ENCODE results near the gene BTBD16. TPM values are rescaled to one million over a fixed set of nuclear protein-coding genes. Genes with fewer than 3 reads are reported as not detected.

Gene BTBD16
- total RNA-seq, 2 experiments from 2014 or later = not detected

- POLR2A ChIA-PET = no interaction called here
- no peak overlapping the region for H3K27ac Mint-ChIP-seq
- peaks cover 2% of the 10 kb centered on the region for H3K4me1 Mint-ChIP-seq
Observed at GRCh38 chr10:122343135-122343800, 72.2 kb downstream of the BTBD16 start.

GRCh38 chr10:122343936-122344335, 72.8 kb downstream of the BTBD16 start:
- Mint-ChIP-seq H3K4me3 (no peak overlapping the region), H3K9me3 (no peaks in the 10 kb centered on the region), H3K4me1 (peaks cover 2% of the 10 kb centered on the region), H3K27me3 (peaks cover 9% of the 10 kb centered on the region), H3K36me3 (ENCODE audit: low read depth) (no peaks in the 10 kb centered on the region), H3K27ac (no peak overlapping the region)
- CTCF ChIA-PET = interaction anchor here (1.1 to 3.8 kb wide), 4 partner anchors 30 to 222 kb away, joined by 3 to 56 read pairs (median 6); partner anchors contain the start of gene PLEKHA1
- POLR2A ChIA-PET = no interaction called here
- no peak for DNase-seq

More at GRCh38 chr10:122343135-122343800, 72.2 kb downstream of the BTBD16 start:
- Mint-ChIP-seq H3K36me3 (ENCODE audit: low read depth) (no peaks in the 10 kb centered on the region), H3K4me3 (no peak overlapping the region), H3K9me3 (no peaks in the 10 kb centered on the region), H3K27me3 (peaks cover 11% of the 10 kb centered on the region)
- no peak for DNase-seq
- CTCF ChIA-PET = interaction anchor here (0.7 to 3.8 kb wide), 7 partner anchors 8 to 222 kb away, joined by 3 to 56 read pairs (median 6); partner anchors contain the start of gene PLEKHA1

GRCh38 chr10:122344741-122345258, 73.7 kb downstream of the BTBD16 start:
- Mint-ChIP-seq H3K4me1 (peaks cover 2% of the 10 kb centered on the region), H3K27me3 (peaks cover 6% of the 10 kb centered on the region), H3K9me3 (no peaks in the 10 kb centered on the region), H3K36me3 (ENCODE audit: low read depth) (no peaks in the 10 kb centered on the region), H3K4me3 (no peak overlapping the region), H3K27ac (no peak overlapping the region)
- POLR2A ChIA-PET = no interaction called here
- no peak for DNase-seq
- CTCF ChIA-PET = interaction anchor here (1.1 to 3.8 kb wide), 3 partner anchors 59 to 221 kb away, joined by 3 to 56 read pairs (median 4); no protein-coding TSS in a partner anchor

DNA sequence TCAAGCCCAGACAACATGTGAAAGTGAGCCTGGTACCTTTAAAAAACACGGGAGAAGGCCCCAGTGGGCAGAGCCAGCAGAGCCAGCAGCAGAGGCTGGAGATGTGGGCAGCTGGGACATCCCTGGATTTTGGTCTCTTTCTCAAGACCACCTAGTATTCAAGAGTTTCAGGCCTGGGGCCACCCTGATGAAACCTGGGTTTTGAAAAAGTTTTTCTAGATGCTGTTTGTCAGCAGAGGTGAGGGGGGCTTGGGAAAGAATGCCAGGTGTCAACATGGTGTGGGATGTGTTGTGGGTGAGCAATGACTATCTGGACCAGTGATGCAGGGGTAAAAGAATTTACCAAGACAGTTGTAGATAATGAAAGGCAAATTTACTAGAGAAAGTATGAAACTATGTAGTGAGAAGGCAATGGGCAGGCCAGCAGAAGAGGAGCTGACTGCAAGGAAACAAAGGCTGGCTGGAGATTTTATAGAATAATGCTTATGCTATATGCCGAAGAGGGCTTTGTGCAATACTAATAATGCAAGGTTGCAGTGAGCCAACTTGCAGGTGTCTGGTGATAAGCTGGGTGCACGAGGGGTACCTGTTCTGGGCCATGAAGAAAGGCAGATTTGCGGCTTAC, 75.3 kb downstream of the BTBD16 start:
- Mint-ChIP-seq H3K4me1 (peaks cover 2% of the 10 kb centered on the region), H3K27me3 (peaks cover 8% of the 10 kb centered on the region), H3K4me3 (no peak overlapping the region), H3K36me3 (ENCODE audit: low read depth) (no peaks in the 10 kb centered on the region), H3K9me3 (no peaks in the 10 kb centered on the region), H3K27ac (no peak overlapping the region)
- ChIA-PET POLR2A (no interaction called here), CTCF (no interaction called here)
- no peak for DNase-seq

GRCh38 chr10:122347170-122347841, 76.2 kb downstream of the BTBD16 start:
- H3K9me3 Mint-ChIP-seq = no peaks in the 10 kb centered on the region
- no peaks in the 10 kb centered on the region for H3K36me3 Mint-ChIP-seq (ENCODE audit: low read depth)
- peaks cover 8% of the 10 kb centered on the region for H3K27me3 Mint-ChIP-seq
- ChIA-PET POLR2A (no interaction called here), CTCF (no interaction called here)
- H3K27ac Mint-ChIP-seq = no peak overlapping the region
- H3K4me1 Mint-ChIP-seq = peaks cover 2% of the 10 kb centered on the region
- no peak overlapping the region for H3K4me3 Mint-ChIP-seq
- no peak for DNase-seq

GRCh38 chr10:122348512-122348911, 77.4 kb downstream of the BTBD16 start:
- H3K36me3 Mint-ChIP-seq (ENCODE audit: low read depth) = no peaks in the 10 kb centered on the region
- no peak overlapping the region for H3K27ac Mint-ChIP-seq
- H3K9me3 Mint-ChIP-seq = no peaks in the 10 kb centered on the region
- POLR2A ChIA-PET = no interaction called here
- DNase-seq = no peak
- H3K27me3 Mint-ChIP-seq = peaks cover 10% of the 10 kb centered on the region
- H3K4me3 Mint-ChIP-seq = no peak overlapping the region
- no peaks in the 10 kb centered on the region for H3K4me1 Mint-ChIP-seq
- CTCF ChIA-PET = no interaction called here

- Mint-ChIP-seq H3K27me3 (peaks cover 12% of the 10 kb centered on the region), H3K4me1 (no peaks in the 10 kb centered on the region), H3K4me3 (no peak overlapping the region), H3K9me3 (no peaks in the 10 kb centered on the region), H3K27ac (no peak overlapping the region), H3K36me3 (ENCODE audit: low read depth) (no peaks in the 10 kb centered on the region)
- no peak for DNase-seq
- POLR2A ChIA-PET = no interaction called here
- CTCF ChIA-PET = no interaction called here
Observed at GRCh38 chr10:122348935-122349361, 77.9 kb downstream of the BTBD16 start.

DNA sequence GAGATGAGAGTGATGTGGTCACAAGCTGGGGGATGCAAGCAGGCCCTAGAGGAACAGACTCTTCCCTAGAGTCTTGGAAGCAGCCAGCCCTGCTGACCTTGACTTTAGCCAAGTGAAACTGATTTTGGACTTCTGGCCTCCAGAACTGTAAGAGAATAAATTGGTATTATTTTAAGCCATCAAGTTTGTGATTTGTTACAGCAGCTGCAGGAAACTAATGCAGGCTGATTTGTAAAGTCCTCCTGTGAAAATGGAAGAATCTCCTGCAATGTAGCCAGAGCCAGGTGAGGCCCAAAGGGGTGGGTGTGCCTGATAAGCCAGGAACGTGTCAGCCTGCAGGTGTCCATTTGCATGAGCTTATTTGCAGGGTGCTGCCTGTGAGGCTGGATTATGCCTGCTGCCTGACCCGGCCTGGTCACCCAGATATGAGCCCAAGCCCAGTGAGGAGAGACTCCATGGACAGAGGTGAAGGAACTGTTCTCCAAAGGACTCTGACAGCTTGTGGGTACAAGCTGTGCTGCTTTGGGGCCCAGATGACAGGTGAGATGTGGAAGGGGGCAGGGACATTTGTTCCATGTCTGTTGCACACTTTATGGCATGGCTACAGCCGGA, 78.8 kb downstream of the BTBD16 start:
- POLR2A ChIA-PET = no interaction called here
- no peak for DNase-seq
- H3K9me3 Mint-ChIP-seq = no peaks in the 10 kb centered on the region
- peaks cover 10% of the 10 kb centered on the region for H3K27me3 Mint-ChIP-seq
- H3K4me1 Mint-ChIP-seq = no peaks in the 10 kb centered on the region
- H3K4me3 Mint-ChIP-seq = no peak overlapping the region
- no peak overlapping the region for H3K27ac Mint-ChIP-seq
- CTCF ChIA-PET = no interaction called here
- H3K36me3 Mint-ChIP-seq (ENCODE audit: low read depth) = no peaks in the 10 kb centered on the region

- Mint-ChIP-seq H3K4me1 (no peaks in the 10 kb centered on the region), H3K27ac (no peak overlapping the region), H3K36me3 (ENCODE audit: low read depth) (no peaks in the 10 kb centered on the region), H3K4me3 (no peak overlapping the region), H3K27me3 (peaks cover 10% of the 10 kb centered on the region), H3K9me3 (no peaks in the 10 kb centered on the region)
- CTCF ChIA-PET = interaction anchor here (1.2 kb wide), 1 partner anchor 8 kb away, joined by 3 read pairs; no protein-coding TSS in a partner anchor
- no peak for DNase-seq
- POLR2A ChIA-PET = no interaction called here
Observed at GRCh38 chr10:122350893-122351292, 79.8 kb downstream of the BTBD16 start.

DNA sequence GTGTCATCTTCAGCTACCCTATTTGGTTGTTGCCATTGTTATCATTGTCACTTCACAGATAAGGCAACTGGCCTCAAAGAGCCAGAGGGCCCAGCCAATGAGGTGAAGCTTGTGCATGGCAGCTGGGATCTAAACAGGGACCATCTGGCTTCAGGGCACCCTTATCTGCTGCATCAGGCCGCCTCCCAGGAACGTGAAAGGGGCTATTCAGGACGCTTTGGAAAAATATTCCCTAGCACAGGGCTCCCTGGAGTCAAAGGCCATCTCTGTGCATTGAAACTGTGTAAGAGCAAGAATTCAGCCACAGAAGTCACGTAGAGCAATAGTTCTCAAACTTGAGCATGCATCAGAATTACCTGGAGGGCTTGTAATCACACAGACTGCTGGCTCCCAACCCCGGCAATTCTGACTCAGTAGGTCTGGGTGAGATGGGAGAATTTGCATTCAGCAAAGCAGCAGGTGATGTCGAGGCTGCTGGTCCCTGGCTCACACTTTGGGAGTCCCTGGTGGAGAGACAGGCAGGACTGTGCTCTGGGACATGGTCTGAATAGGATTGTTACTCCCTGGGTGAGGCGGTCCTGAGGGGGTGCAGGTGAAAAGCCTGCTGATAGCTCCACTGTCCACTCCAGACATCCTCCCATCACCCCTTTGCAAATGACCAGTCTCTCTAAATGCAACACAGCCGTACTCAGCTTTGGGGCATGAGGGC, 81.9 kb downstream of the BTBD16 start:
- no peaks in the 10 kb centered on the region for H3K36me3 Mint-ChIP-seq (ENCODE audit: low read depth)
- H3K9me3 Mint-ChIP-seq = no peaks in the 10 kb centered on the region
- no peaks in the 10 kb centered on the region for H3K4me1 Mint-ChIP-seq
- POLR2A ChIA-PET = no interaction called here
- peaks cover 10% of the 10 kb centered on the region for H3K27me3 Mint-ChIP-seq
- H3K4me3 Mint-ChIP-seq = no peak overlapping the region
- no peak for DNase-seq
- H3K27ac Mint-ChIP-seq = no peak overlapping the region
- CTCF ChIA-PET = no interaction called here

GRCh38 chr10:122354383-122354782, 83.3 kb downstream of the BTBD16 start:
- ChIA-PET CTCF (no interaction called here), POLR2A (no interaction called here)

GRCh38 chr10:122357685-122358084, 86.6 kb downstream of the BTBD16 start:
- CTCF ChIA-PET = no interaction called here
- Mint-ChIP-seq H3K36me3 (ENCODE audit: low read depth) (no peaks in the 10 kb centered on the region), H3K4me3 (no peak overlapping the region), H3K4me1 (no peaks in the 10 kb centered on the region), H3K9me3 (no peaks in the 10 kb centered on the region), H3K27me3 (peaks cover 21% of the 10 kb centered on the region), H3K27ac (no peak overlapping the region)
- DNase-seq = no peak
- POLR2A ChIA-PET = interaction anchor here (0.9 kb wide), 1 partner anchor 17 kb away, joined by 3 read pairs; the partner anchor contains the start of gene PLEKHA1

More at GRCh38 chr10:122354383-122354782, 83.3 kb downstream of the BTBD16 start:
- Mint-ChIP-seq H3K27me3 (peaks cover 15% of the 10 kb centered on the region), H3K4me3 (no peak overlapping the region), H3K4me1 (no peaks in the 10 kb centered on the region), H3K27ac (no peak overlapping the region), H3K36me3 (ENCODE audit: low read depth) (no peaks in the 10 kb centered on the region), H3K9me3 (no peaks in the 10 kb centered on the region)
- no peak for DNase-seq

All from activated CD4-positive, alpha-beta memory T cell treated with anti-CD3 and anti-CD28 coated beads, Interleukin-2, amount 10 ng/mL, durations not matched to agents 7 days and 5 days (primary cell).